Natural killer cell (primary cell): ENCODE data around the gene CNKSR3. TPM values are rescaled to one million over a fixed set of nuclear protein-coding genes. Genes with fewer than 3 reads are reported as not detected.

ENCODE experiments used
- ATAC-seq, 3 donors: fragments of 150-1000 bp in 2 of 3; fragments of 200-7000 bp in 1 of 3; cut with Tn5 transposase; 1 replicate in 1 of 3; 2 replicates in 2 of 3; pipeline ENCODE4 v1.10.0; 2021; ENCODE audit warnings: mild to moderate bottlenecking in 2 of 3, moderate library complexity in 2 of 3
- DNase-seq, 2 donors: peaks; one replicate each; pipeline versions ENCODE4 v3.0.0 to v3.0.0-alpha.2; 2013 to 2021; ENCODE audit warnings: mixed read lengths in 1 of 2
- H3K27ac ChIP-seq: one replicate; pipeline ENCODE4 v1.5.1; 2013; ENCODE audit warnings: mild to moderate bottlenecking, low read length
- H3K27me3 ChIP-seq: one replicate; pipeline ENCODE4 v1.6.1; 2013; ENCODE audit warnings: low read length; ENCODE audit not compliant: control insufficient read depth, insufficient read depth
- H3K36me3 ChIP-seq: one replicate; pipeline ENCODE4 v1.6.1; 2013; ENCODE audit warnings: low read length; ENCODE audit not compliant: control insufficient read depth, insufficient read depth
- H3K4me1 ChIP-seq: one replicate; pipeline ENCODE4 v1.6.1; 2013; ENCODE audit warnings: low read length; ENCODE audit not compliant: control insufficient read depth, insufficient read depth
- H3K4me3 ChIP-seq: one replicate; pipeline ENCODE4 v1.5.1; 2013; ENCODE audit warnings: low read length
- H3K9me3 ChIP-seq: one replicate; pipeline ENCODE4 v1.6.1; 2013; ENCODE audit warnings: low read length; ENCODE audit not compliant: control insufficient read depth, insufficient read depth
- H3K27ac Mint-ChIP-seq, 2 donors: one replicate each; pipeline ENCODE4 v1.8.0; 2022; ENCODE audit warnings: mild to moderate bottlenecking in 2 of 2, mixed read lengths in 2 of 2, moderate library complexity in 1 of 2
- H3K27me3 Mint-ChIP-seq, 2 donors: one replicate each; pipeline ENCODE4 v1.8.0; 2022; ENCODE audit warnings: low read depth in 2 of 2, mixed read lengths in 2 of 2
- H3K36me3 Mint-ChIP-seq: one replicate; pipeline ENCODE4 v1.8.0; 2022; ENCODE audit warnings: mixed read lengths
- H3K4me1 Mint-ChIP-seq, 2 donors: one replicate each; pipeline ENCODE4 v1.8.0; 2022; ENCODE audit warnings: mixed read lengths in 2 of 2
- H3K4me3 Mint-ChIP-seq: one replicate; pipeline ENCODE4 v1.8.0; 2022; ENCODE audit warnings: mild to moderate bottlenecking, moderate library complexity, mixed read lengths
- H3K9me3 Mint-ChIP-seq, 2 donors: one replicate each; pipeline ENCODE4 v1.8.0; 2022; ENCODE audit warnings: mixed read lengths in 2 of 2
- WGBS: methylation state at CpG from one replicate; pipeline ENCODE4 v1.1.7; 2013; ENCODE audit warnings: missing lambda C conversion rate; ENCODE audit not compliant: insufficient coverage; 5-methylcytosine and 5-hydroxymethylcytosine counted together
- intact Hi-C: fragments of 100-400 bp; cut with micrococcal nuclease; formaldehyde crosslinking; loops from one replicate; pipeline ENCODE4 v1.14.2; 2022
- total RNA-seq, 4 donors: library from RNA; stranded (reverse); fragments of 120-200 nt in 1 of 4; gene quantifications; one replicate each; pipeline versions ENCODE4 v1.2.3 to v1.2.4, GENCODE V29; 2013 to 2022
- TF ChIP-seq, protein P1 (sequence below): fragments of 200-600 bp; IDR thresholded peaks from one replicate; pipeline ENCODE4 v1.8.0; 2022; ENCODE audit warnings: antibody characterized with exemption

The CNKSR3 gene
- total RNA-seq, 3 donors from 2014 or later (not counting 1 experiment from before 2014, with no cell fraction given): 0.18 TPM; not detected in 2

GRCh38 chr6:154406301-154406700 lies 104.2 kb downstream of the CNKSR3 start:
- Mint-ChIP-seq H3K27me3 (peaks cover 0 to 2% of the 10 kb centered on the region in 2 donors), H3K36me3 (no peaks in the 10 kb centered on the region), H3K27ac (no peak overlapping the region), H3K4me3 (no peak overlapping the region), H3K9me3 (no peaks in the 10 kb centered on the region), H3K4me1 (no peaks in the 10 kb centered on the region)
- WGBS: 90% methylated on average over 19 of the region's 20 CpGs
- Histone ChIP-seq H3K36me3 (no peaks in the 10 kb centered on the region), H3K4me1 (no peaks in the 10 kb centered on the region), H3K4me3 (no peak overlapping the region), H3K9me3 (no peaks in the 10 kb centered on the region), H3K27ac (no peak overlapping the region), H3K27me3 (no peaks in the 10 kb centered on the region)
- ATAC-seq (no peak), DNase-seq (no peak)
- TF ChIP-seq, protein P1, sequence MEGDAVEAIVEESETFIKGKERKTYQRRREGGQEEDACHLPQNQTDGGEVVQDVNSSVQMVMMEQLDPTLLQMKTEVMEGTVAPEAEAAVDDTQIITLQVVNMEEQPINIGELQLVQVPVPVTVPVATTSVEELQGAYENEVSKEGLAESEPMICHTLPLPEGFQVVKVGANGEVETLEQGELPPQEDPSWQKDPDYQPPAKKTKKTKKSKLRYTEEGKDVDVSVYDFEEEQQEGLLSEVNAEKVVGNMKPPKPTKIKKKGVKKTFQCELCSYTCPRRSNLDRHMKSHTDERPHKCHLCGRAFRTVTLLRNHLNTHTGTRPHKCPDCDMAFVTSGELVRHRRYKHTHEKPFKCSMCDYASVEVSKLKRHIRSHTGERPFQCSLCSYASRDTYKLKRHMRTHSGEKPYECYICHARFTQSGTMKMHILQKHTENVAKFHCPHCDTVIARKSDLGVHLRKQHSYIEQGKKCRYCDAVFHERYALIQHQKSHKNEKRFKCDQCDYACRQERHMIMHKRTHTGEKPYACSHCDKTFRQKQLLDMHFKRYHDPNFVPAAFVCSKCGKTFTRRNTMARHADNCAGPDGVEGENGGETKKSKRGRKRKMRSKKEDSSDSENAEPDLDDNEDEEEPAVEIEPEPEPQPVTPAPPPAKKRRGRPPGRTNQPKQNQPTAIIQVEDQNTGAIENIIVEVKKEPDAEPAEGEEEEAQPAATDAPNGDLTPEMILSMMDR: no peak
- intact Hi-C loops: no loop called here

DNA sequence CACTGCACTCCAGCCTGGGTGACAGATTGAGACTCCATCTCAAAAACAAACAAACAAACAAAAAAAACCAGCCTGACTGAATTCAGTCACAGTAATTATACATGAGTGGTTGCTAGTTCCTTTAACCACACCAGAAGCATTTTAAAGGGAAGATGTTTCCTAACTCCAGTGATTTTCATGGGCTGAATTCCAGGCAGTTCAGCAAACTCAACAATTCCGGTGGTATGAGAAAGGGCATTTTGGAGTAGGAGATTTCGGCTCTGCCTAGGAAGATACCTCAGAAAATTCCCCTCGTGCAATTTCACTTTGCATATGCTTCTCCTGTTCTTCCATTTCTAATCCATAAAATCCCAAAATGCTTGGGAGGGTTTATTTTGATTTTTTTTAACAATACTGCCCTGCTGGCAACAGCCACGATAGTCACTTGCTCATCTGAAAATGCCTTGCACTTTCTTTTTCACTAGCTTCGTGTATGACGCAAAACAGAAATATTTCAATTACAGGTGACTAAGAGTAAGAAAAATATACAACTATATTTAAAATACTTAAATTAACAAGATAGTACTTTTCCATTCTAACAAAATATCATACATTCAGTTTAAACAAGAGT lies 105.6 kb downstream of the CNKSR3 start:
- Histone ChIP-seq H3K36me3 (no peaks in the 10 kb centered on the region), H3K27ac (no peak overlapping the region), H3K27me3 (no peaks in the 10 kb centered on the region), H3K4me1 (no peaks in the 10 kb centered on the region), H3K9me3 (no peaks in the 10 kb centered on the region), H3K4me3 (no peak overlapping the region)
- no peak overlapping the region for H3K4me3 Mint-ChIP-seq
- intact Hi-C loops: no loop called here
- no peaks in the 10 kb centered on the region for H3K9me3 Mint-ChIP-seq
- no peaks in the 10 kb centered on the region for H3K4me1 Mint-ChIP-seq
- no peaks in the 10 kb centered on the region for H3K36me3 Mint-ChIP-seq
- H3K27me3 Mint-ChIP-seq: peaks cover 0 to 2% of the 10 kb centered on the region in 2 donors
- 59% methylated on average over 2 of the region's 6 CpGs for WGBS
- DNase-seq (no peak), ATAC-seq (no peak)
- TF ChIP-seq, protein P1: no peak
- no peak overlapping the region for H3K27ac Mint-ChIP-seq

DNA sequence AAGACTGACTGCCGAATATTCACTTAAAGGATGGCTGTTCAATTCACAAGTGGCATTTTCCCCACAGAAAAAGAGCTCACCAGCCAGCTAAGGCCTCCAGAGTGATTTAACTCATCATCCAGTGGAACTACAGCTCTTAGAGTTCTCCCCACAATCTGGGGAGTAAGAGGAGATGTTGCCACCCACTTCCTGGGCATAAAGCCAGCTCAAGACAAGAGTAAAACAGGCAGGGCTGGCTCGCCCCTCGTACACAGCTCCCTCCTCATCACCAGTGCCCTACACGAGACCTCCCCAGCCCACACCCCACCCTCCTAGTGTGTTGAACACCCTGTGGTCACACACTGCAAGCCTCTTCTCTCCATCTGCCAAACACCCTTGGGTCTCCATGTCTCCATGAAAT lies 106.7 kb downstream of the CNKSR3 start:
- Histone ChIP-seq H3K9me3 (no peaks in the 10 kb centered on the region), H3K4me1 (no peaks in the 10 kb centered on the region), H3K4me3 (no peak overlapping the region), H3K27ac (no peak overlapping the region), H3K36me3 (no peaks in the 10 kb centered on the region), H3K27me3 (no peaks in the 10 kb centered on the region)
- ATAC-seq (no peak), DNase-seq (no peak)
- Mint-ChIP-seq H3K9me3 (no peaks in the 10 kb centered on the region), H3K36me3 (no peaks in the 10 kb centered on the region), H3K27ac (no peak overlapping the region), H3K4me1 (no peaks in the 10 kb centered on the region), H3K4me3 (no peak overlapping the region), H3K27me3 (peaks cover 0 to 2% of the 10 kb centered on the region in 2 donors)
- WGBS: 25% methylated on average over 4 of the region's 4 CpGs
- intact Hi-C loops: no loop called here
- TF ChIP-seq, protein P1: no peak
